Epithelial cell of esophagus (primary cell): ENCODE results near the gene ICOS.

Experiments
- DNase-seq: peaks from one replicate; pipeline ENCODE4 v3.0.0; 2010; ENCODE audit warnings: low read depth
- H3K4me3 ChIP-seq: 2 replicates; pipeline ENCODE4 v1.5.1; 2011; ENCODE audit warnings: mild to moderate bottlenecking, low read length, control low read depth
- TF ChIP-seq, protein P1 (sequence below): IDR thresholded peaks from 2 replicates; pipeline ENCODE4 v1.5.1; 2011; ENCODE audit warnings: low read depth, mild to moderate bottlenecking, low read length, control low read depth, inconsistent platforms; ENCODE audit not compliant: insufficient read depth; ENCODE audit errors: missing control alignments

Gene ICOS

DNA sequence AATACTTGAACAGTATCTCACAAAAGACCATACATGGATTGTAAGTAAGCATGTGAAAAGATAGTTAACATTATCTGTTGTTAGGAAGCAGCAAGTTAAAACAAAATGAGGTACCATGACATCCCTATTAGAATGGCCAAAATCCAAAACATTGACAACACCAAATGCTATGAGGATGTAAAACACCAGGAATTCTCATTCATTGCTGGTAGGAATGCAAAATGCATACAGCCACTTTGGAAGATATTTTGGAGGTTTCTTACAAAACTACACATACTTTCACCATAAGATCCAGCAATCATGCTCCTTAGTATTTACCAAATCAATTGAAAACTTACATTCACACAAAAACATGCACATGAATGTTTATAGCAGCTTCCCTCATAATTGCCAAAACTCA lies 30.9 kb upstream of the ICOS start:
- TF ChIP-seq, protein P1, sequence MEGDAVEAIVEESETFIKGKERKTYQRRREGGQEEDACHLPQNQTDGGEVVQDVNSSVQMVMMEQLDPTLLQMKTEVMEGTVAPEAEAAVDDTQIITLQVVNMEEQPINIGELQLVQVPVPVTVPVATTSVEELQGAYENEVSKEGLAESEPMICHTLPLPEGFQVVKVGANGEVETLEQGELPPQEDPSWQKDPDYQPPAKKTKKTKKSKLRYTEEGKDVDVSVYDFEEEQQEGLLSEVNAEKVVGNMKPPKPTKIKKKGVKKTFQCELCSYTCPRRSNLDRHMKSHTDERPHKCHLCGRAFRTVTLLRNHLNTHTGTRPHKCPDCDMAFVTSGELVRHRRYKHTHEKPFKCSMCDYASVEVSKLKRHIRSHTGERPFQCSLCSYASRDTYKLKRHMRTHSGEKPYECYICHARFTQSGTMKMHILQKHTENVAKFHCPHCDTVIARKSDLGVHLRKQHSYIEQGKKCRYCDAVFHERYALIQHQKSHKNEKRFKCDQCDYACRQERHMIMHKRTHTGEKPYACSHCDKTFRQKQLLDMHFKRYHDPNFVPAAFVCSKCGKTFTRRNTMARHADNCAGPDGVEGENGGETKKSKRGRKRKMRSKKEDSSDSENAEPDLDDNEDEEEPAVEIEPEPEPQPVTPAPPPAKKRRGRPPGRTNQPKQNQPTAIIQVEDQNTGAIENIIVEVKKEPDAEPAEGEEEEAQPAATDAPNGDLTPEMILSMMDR = no peak
- no peak for DNase-seq
- H3K4me3 ChIP-seq = no peak overlapping the region

DNA sequence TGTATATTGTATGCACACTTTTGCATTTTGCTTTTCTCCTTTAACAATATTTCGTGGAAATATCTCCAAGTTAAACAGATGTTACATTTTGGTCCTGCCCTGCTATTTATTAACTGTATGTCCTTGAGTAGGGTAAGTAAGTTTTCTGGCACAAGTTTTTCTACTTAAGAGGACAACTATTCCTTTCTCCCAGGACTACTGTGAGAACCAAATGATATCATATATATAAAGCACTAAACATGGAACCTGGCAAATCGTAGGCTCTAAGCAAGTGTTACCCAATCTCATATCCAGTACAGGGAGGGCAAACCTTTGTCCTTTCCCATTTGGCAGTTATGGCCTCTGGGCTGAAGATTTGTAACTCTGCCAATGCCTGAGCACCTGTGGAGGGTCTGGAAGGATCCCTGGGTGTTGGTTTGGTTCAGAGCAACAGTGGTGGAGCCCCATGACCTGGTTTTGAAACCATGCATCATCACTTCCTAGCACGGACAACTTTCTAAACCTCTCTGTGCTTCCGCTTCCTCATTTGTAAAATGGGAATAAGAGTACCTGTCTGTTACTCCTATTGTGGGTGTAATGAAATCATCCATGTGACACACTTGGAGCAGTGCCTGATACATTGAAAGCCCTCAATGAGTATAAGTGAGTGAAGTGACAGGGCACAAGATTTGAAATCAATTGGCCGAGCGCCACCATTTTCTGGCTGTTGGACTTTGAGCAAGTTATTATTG lies 28.3 kb upstream of the ICOS start:
- DNase-seq = no peak
- TF ChIP-seq, protein P1 = no peak
- H3K4me3 ChIP-seq = no peak overlapping the region

DNA sequence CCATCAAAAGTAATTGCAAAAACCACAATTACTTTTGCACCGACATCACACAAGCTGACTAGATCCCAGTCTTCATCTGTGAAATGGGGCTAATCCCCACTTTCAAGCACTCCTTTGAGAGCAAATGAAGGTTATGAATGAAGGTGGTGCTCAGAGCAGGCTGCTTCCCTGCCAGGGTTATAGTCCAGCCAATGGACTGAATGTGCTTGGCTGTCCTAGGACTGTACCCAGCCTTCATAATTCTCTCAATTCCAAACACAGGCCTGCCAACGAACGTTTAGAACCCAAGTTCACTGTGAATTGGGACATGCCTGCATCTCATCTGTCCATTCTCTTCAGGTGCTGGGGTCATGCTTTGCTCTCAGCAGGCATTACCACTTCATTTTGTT lies 27.8 kb upstream of the ICOS start:
- no peak overlapping the region for H3K4me3 ChIP-seq

DNA sequence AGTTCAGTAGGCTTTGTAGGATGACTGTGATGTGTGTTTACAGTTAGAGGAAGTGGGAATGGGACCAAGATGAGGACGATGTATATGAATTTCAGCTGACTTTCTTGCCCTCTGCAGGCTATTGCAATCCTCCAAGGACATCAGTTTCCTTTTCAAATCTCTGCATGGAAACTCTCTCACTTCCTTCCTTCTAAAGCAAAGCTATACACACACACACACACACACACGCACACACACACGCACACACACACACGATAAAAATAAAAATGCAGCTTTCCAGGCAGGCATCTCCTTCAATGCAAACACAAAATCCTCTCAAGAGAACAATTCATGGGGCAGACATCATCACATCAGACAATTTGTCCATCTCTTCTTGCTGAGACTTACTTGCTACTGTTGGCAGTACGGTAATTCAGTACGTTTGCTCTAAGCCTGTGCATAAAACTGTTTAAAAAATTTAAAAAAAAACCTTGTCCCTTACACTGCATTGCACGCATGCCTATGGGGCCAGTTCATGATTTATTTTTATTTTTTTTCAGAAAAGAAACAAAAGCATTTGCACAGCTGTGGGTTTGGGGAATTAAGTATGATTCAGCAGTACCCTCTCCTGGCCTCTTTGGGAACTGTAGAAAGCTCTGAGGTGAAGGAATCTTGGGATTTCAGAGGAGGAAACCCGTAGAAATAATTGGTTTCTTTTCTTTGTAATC lies 27.1 kb upstream of the ICOS start:
- TF ChIP-seq, protein P1 = peak; percentile 81
- H3K4me3 ChIP-seq = no peak overlapping the region
- DNase-seq = peak; percentile 48

More for the DNA sequence above, 27.8 kb upstream of the ICOS start:
- no peak for DNase-seq
- TF ChIP-seq, protein P1 = no peak

DNA sequence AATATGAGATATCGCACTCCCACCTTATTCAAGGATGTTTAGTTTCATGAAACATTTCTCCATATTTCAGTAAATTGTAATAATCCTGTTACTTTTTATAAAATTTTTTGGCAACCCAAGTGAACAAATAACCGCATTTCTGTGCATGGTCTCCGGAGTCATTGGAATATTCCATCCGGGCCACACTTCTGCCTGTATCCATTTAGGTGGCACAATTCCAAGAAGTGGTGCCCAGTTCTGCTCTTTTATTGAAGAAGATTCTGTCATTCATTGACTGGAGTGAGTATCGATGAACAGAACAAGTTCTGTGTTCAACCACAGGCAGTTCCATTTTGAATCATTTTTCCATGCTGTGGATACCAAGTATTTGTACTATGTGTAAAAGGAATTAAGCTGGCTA lies 26.6 kb upstream of the ICOS start:
- TF ChIP-seq, protein P1 = no peak
- no peak for DNase-seq
- H3K4me3 ChIP-seq = no peak overlapping the region

DNA sequence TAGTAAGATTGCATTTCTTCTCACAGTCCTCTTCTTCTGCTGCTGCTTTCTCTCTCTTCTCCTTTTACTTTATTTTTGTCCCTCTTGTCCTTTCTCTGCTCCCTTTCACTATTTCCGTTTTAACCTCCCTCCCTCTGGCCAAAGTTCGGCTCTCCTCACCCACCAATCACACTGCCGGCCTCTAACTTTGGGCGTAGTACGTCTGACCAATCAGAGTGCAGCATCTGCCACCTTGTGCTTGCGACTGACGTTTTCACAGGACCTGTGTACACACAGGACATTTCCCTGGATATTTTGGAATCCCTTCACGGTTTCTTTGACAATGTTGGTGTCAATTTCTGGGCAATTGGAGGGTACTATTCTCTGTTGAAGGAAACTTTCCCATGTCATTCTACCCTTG lies 22.6 kb upstream of the ICOS start:
- TF ChIP-seq, protein P1 = no peak
- no peak overlapping the region for H3K4me3 ChIP-seq
- DNase-seq = no peak
